Left renal cortex interstitium (tissue), 4 donors: ENCODE measurements around the gene THRSP. TPM values are rescaled to one million over a fixed set of nuclear protein-coding genes. Genes with fewer than 3 reads are reported as not detected.
A peak's percentile ranks its signal among the peaks of the same experiment; 100 is the strongest.
"Not testable (repeated sequence)": the region's sequence is repeated elsewhere in the genome, so short reads cannot be mapped to it uniquely, and the experiment has no call there.

Experiments
- DNase-seq, 4 donors: peaks; one replicate each; pipeline ENCODE4 v3.0.0-alpha.2; 2013; ENCODE audit warnings: low read depth in 4 of 4, low spot score in 2 of 4, missing footprints in 1 of 4
- polyA plus RNA-seq, 4 donors: library from polyadenylated mRNA; unstranded; fragments of 120-200 nt; gene quantifications; one replicate each; pipeline ENCODE4 v1.2.1, GENCODE V29; 2013; ENCODE audit not compliant: insufficient read length in 4 of 4

THRSP gene
- polyA plus RNA-seq, 4 donors: 0.34 to 0.46 (median 0.43) TPM; not detected in 1

GRCh38 chr11:78061921-78062311 is 1.7 kb upstream of the THRSP start:
- DNase-seq: no peak

GRCh38 chr11:78062671-78063070 is 990 bp upstream of the THRSP start:
- no peak for DNase-seq

DNA sequence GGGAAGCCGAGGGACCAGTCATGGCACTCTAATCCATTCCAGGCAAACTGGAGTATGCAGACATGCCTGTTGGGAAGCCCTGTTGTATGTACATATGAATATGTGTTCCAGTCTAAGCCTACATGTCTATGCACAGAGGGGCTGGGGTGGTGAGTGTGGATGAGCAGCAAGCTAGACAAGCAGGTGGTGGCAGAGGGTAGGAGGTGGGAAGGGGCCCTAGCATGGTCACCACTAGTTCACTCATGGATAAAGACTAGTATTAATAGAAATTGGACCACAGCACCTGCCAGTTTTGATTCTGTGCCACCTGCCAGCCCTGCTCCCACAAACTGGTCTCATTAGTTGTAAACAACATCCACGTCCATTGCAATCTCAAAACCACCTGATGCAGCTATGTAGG is 1.5 kb downstream of the THRSP start:
- DNase-seq: no peak

- DNase-seq: no peak
Observed at GRCh38 chr11:78066471-78066870, 2.8 kb downstream of the THRSP start.

DNA sequence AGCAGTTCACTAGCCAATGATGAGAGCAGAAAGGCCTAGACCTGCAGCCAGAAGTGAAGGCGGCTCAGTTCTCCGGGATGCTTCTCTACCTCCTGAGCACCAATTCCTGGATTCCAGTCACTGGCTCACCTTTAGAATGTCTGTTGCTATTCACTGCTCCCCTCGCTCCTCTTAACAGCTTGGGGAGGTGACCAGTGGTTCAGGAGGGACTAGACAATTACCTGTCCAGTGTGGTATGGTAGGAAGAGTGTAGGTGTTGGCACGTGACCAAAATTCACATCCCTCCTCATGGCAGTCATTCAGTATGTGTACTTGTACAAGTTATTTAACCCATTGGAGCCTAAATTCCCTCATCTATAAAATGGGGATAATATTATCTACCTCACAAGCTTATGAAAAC is 4.0 kb downstream of the THRSP start:
- no peak for DNase-seq

DNA sequence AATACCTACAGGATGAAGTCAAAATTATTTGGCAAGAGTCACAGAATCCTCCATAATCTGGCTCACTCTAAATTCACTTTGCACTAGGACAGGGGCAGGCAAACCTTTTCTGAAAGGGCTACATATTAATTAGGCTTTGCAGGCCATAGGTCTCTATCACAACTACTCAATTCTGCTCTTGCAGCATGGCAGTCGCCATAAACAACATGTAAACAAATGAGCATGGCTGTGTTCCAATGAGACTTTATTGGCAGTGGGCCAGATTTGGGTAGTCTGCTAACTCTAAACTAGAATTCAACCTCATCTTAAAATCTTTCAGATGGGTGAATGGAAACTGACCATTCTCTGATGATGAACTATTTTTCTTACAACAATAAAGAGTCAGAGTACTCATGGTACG is 5.8 kb downstream of the THRSP start:
- DNase-seq: no peak

GRCh38 chr11:78070621-78071020 is 7.0 kb downstream of the THRSP start:
- no peak for DNase-seq

- DNase-seq: no peak
Observed at GRCh38 chr11:78071717-78072116, 8.1 kb downstream of the THRSP start.

DNA sequence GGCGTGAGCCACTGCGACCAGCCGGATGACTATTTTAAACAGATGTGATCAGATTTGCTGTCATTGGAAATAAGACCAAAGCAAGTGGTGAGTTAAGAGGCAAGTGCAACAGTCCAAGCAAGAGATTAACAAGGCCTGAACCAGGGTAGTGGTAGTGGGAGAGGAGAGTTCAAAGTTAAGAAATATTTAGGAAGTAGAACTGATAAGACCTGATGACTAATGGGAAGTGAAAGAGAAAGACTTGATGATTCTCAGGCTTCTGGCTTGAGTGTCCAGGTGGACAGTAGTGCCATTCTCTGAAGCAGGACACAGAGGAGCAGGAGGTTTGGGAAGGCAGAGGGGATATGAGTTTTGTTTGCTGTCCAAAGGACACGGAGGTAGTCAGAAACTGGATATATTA is 8.8 kb downstream of the THRSP start:
- DNase-seq: no peak

DNA sequence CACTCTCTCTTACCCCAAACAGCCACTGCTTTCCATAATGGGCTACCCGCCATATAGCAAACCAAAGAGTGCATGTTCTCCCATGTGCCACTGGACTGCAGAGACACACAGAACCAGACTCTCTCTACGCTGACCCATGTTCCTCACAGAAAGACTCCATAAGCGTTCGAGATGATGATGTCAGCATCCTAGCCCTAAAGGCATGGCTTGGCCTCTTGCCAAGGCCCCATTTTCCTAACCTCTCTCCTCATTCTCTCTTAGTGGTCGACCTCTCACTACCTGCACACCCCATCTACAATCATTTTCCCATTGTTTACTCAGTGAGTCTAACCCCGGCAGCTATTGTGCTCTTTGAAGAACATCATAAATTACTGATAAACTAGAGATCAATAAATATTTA is 11.1 kb downstream of the THRSP start:
- DNase-seq: no peak

DNA sequence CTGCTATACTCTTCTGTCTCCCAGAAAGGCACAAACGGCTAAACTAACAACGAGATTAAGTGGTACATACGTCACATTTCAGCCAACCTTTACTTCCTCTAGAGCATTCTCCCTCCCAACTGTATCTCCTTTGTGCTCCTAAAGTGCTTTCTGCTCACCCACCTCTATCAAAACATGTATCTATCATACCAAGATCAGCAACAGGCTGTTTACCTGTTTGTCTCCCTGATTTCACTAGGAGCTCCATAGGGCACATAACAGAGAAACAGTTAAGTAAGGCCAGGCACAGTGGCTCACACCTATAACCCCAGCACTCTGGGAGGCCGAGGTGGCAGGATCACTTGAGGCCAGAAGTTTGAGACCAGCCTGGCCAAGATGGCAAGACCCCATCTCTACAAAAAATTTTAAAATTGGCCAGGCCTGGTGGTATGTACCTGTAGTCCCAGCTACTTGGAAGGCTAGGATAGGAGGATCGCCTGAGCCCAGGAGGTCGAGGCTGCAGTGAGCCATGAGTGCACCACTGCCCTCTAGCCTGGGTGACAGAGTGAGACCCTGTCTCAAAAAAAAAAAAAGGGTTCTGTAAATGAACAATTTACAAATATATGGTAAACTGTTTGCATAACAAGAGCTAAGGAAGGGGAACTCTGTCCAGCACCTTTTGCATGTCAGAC is 13.2 kb downstream of the THRSP start:
- DNase-seq: no peak

- not testable (repeated sequence) for DNase-seq
Observed at GRCh38 chr11:78077592-78077991, 13.9 kb downstream of the THRSP start.

GRCh38 chr11:78078218-78079167 is 14.8 kb downstream of the THRSP start:
- no peak for DNase-seq

- DNase-seq: peak; percentile 60 to 72 (median 67)
Observed at GRCh38 chr11:78079232-78080083, 15.8 kb downstream of the THRSP start, which contains the start of gene NDUFC2. TSS of gene NDUFC2 (minus strand) at chr11:78079862. CDS start at chr11:78079744, 118 bp downstream.

DNA sequence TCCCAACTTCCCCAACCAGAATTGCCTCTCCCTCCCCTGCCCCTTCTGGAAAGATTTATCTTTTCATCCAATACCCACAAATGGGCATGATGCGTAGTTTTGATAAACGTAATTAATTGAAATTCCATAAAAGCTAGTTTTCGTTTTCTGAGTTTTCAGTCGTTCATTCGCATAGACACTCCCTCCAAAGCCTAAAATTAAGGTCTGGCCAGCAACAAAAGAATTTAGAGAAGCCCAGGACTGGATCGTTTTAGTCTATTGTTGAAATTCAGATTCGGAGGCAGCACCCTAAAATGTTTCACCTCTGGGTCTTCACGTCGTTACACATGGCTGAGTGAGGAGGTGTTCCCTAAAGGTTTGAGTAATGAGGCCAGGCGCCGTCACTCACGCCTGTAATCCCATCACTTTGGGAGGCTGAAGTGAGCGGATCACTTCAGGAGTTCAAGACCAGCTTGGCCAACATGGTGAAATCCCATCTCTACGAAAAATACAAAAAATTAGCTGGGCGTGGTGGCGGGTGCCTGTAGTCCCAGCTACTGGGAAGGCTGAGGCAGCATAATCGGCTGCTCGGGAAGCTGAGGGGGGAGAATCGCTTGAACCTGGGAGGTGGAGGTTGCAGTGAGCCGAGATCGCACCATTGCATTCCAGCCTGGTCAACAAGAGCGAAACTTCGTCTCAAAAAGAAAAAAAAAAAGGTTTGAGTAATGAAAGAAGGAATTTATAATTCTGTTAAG is 16.6 kb downstream of the THRSP start:
- DNase-seq: peak in 1 of 4 donors; percentile 63

- no peak for DNase-seq
Observed at GRCh38 chr11:78080818-78081495, 17.3 kb downstream of the THRSP start.

DNA sequence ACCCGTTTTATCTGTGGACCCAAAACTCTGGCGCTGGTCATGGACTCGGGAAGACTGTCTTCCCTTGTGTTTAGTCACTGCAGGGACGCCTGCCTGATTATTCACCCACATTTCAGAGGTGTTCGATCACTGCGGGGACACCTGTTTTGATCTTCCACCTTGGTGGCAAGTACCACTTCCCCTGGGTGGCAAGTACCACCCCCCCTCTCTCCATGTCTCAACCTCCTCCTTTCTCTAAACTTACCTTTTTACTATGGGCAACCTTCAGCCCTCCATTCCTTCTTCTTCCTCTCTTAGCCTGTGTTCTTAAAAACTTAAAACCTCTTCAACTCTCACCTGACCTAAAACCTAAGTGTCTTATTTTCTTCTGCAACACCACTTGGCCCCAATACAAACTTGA is 17.9 kb downstream of the THRSP start:
- no peak for DNase-seq

- DNase-seq: no peak
Observed at GRCh38 chr11:78082146-78082545, 18.5 kb downstream of the THRSP start.

DNA sequence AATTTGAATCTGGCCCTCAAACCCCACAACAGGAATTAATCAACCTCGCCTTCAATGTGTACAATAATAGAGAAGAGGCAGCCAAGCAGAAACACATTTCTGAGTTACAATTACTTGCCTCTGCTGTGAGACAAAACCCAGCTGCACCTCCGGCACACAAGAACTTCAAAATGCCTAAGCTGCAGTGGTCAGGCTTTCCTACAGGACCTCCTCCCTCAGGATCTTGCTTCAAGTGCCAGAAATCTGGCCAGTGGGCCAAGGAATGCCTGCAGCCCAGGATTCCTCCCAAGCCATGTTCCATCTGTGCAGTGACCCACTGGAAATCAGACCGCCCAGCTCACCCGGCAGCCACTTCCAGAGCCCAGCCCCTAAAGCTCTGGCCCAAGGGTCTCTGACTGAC is 19.4 kb downstream of the THRSP start:
- peak in 1 of 4 donors; percentile 18 for DNase-seq

DNA sequence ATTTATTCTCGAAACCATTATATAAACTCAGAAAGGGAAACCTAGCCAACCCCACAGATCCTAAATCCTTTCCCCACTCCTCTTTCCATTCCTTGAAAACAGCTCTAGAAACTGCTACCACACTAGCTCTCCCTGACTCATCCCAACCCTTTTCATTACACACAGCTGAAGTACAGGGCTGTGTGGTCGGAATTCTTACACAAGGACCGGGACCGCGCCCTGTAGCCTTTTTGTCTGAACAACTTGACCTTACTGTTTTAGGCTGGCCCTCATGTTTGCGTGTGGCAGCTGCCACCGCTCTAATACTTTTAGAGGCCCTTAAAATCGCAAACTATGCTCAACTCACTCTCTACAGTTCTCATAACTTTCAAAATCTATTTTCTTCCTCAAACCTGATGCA is 20.8 kb downstream of the THRSP start:
- not testable (repeated sequence) for DNase-seq
